MM.1S (cell line): Measurements from ENCODE around the gene TBC1D14.

Experiments used
- CTCF ChIP-seq: fragments of 300-600 bp; sonication (generic); IDR thresholded peaks from 2 replicates; pipeline ENCODE4 v1.5.1; 2016; ENCODE audit warnings: antibody characterized with exemption, low read length, mixed read lengths
- EZH2 ChIP-seq: fragments of 300-600 bp; sonication (generic); optimal IDR thresholded peaks from 2 replicates; pipeline ENCODE3; 2017; ENCODE audit warnings: low read depth, mild to moderate bottlenecking, antibody characterized with exemption, low read length, mixed read lengths
- EZH2phosphoT487 ChIP-seq: fragments of 300-600 bp; sonication (generic); IDR thresholded peaks from 2 replicates; pipeline ENCODE4 v1.6.1; 2018; ENCODE audit warnings: antibody characterized with exemption, low read length

GRCh38 chr4:6905516-6906445 lies 3.8 kb upstream of the TBC1D14 start:
- no peak for TF ChIP-seq CTCF
- TF ChIP-seq EZH2: no peak
- TF ChIP-seq EZH2phosphoT487: no peak
